Choroid plexus epithelial cell (primary cell): ENCODE measurements around the gene RSRC1.
"Not testable (repeated sequence)": the region's sequence is repeated elsewhere in the genome, so short reads cannot be mapped to it uniquely, and the experiment has no call there.

Source experiments
- DNase-seq: peaks from one replicate; pipeline ENCODE4 v3.0.0-alpha.2; 2010; ENCODE audit warnings: low read depth
- H3K4me3 ChIP-seq: 2 replicates; pipeline ENCODE4 v1.5.1; 2011; ENCODE audit warnings: low read depth, mild to moderate bottlenecking, control low read depth, low read length, moderate library complexity
- CTCF ChIP-seq: conservative IDR thresholded peaks from 2 replicates; pipeline ENCODE4 v1.5.1; 2011; ENCODE audit warnings: low read depth, mild to moderate bottlenecking, control low read depth, inconsistent platforms, low read length, moderate library complexity

Gene RSRC1

GRCh38 chr3:158221426-158221825, 111.5 kb downstream of the RSRC1 start:
- TF ChIP-seq CTCF, result no peak
- no peak overlapping the region for H3K4me3 ChIP-seq
- DNase-seq, result no peak

GRCh38 chr3:158226429-158226828, 116.5 kb downstream of the RSRC1 start:
- DNase-seq, result no peak
- no peak for TF ChIP-seq CTCF

GRCh38 chr3:158228942-158229341, 119.1 kb downstream of the RSRC1 start:
- H3K4me3 ChIP-seq, DNase-seq: not testable (repeated sequence)

More at GRCh38 chr3:158226429-158226828, 116.5 kb downstream of the RSRC1 start:
- H3K4me3 ChIP-seq, result no peak overlapping the region

GRCh38 chr3:158233791-158234190, 123.9 kb downstream of the RSRC1 start:
- no peak for DNase-seq
- TF ChIP-seq CTCF, result no peak
- H3K4me3 ChIP-seq, result no peak overlapping the region

GRCh38 chr3:158244274-158244673, 134.4 kb downstream of the RSRC1 start:
- DNase-seq, result no peak
- no peak for TF ChIP-seq CTCF
- no peak overlapping the region for H3K4me3 ChIP-seq

- no peak overlapping the region for H3K4me3 ChIP-seq
- no peak for DNase-seq
- no peak for TF ChIP-seq CTCF
Measured at GRCh38 chr3:158247288-158247687, 137.4 kb downstream of the RSRC1 start.

- no peak for DNase-seq
Measured at GRCh38 chr3:158248261-158248660, 138.4 kb downstream of the RSRC1 start.

More at GRCh38 chr3:158248261-158248660, 138.4 kb downstream of the RSRC1 start:
- H3K4me3 ChIP-seq, result no peak overlapping the region
- no peak for TF ChIP-seq CTCF
